GM12878 (cell line): ENCODE data around the gene DNMT3B. TPM values are rescaled to one million over a fixed set of nuclear protein-coding genes. Genes with fewer than 3 reads are reported as not detected.

ENCODE experiments used
- ASH2L ChIP-seq: fragments of 300-600, 200-600 bp; sonication (generic); IDR thresholded peaks from 2 replicates; pipeline ENCODE4 v1.6.1; 2017; ENCODE audit warnings: low read depth, mild to moderate bottlenecking, borderline replicate concordance
- ATF2 ChIP-seq: IDR thresholded peaks from 2 replicates; pipeline ENCODE4 v1.6.1; 2012; ENCODE audit warnings: low read length, inconsistent platforms
- BCL11A ChIP-seq: IDR thresholded peaks from 2 replicates; pipeline ENCODE4 v1.6.1; 2011; ENCODE audit warnings: low read depth, low read length
- CHD2 ChIP-seq: IDR thresholded peaks from 2 replicates; pipeline ENCODE4 v1.6.1; 2011; ENCODE audit warnings: low read depth, low read length, improper control_type of control experiment, borderline replicate concordance
- CUX1 ChIP-seq: IDR thresholded peaks from 2 replicates; pipeline ENCODE4 v1.6.1; 2012; ENCODE audit warnings: improper control_type of control experiment, low read depth, low read length; ENCODE audit not compliant: insufficient replicate concordance
- E2F4 ChIP-seq: IDR thresholded peaks from 2 replicates; pipeline ENCODE4 v1.6.1; 2012; ENCODE audit warnings: low read depth, low read length, improper control_type of control experiment
- EED ChIP-seq: sonication (generic); IDR thresholded peaks from 2 replicates; pipeline ENCODE4 v1.6.1; 2016; ENCODE audit warnings: antibody characterized with exemption, low read depth
- HCFC1 ChIP-seq: fragments of 150-350 bp; IDR thresholded peaks from 2 replicates; pipeline ENCODE4 v1.6.1; 2014; ENCODE audit warnings: low read length
- IKZF2 ChIP-seq, 2 experiments: fragments of 450-650 bp; IDR thresholded peaks; 2 replicates each; pipeline ENCODE4 v1.6.1; 2017; ENCODE audit warnings: mild to moderate bottlenecking in 2 of 2, moderate library complexity in 2 of 2
- IRF4 ChIP-seq: IDR thresholded peaks from 2 replicates; pipeline ENCODE4 v1.6.1; 2011; ENCODE audit warnings: low read depth, low read length
- IRF5 ChIP-seq: fragments of 450-650 bp; IDR thresholded peaks from 2 replicates; pipeline ENCODE4 v1.6.1; 2017; ENCODE audit warnings: borderline replicate concordance
- KDM1A ChIP-seq: fragments of 200-600 bp; sonication (generic); IDR thresholded peaks from 2 replicates; pipeline ENCODE4 v1.6.1; 2016; ENCODE audit warnings: borderline replicate concordance
- KLF5 ChIP-seq: fragments of 450-650 bp; IDR thresholded peaks from 2 replicates; pipeline ENCODE4 v1.6.1; 2014; ENCODE audit warnings: mild to moderate bottlenecking; ENCODE audit not compliant: partially characterized antibody
- MTA3 ChIP-seq: IDR thresholded peaks from 2 replicates; pipeline ENCODE4 v1.6.1; 2012; ENCODE audit warnings: low read length, inconsistent platforms, borderline replicate concordance
- PML ChIP-seq: IDR thresholded peaks from 2 replicates; pipeline ENCODE4 v1.6.1; 2012; ENCODE audit warnings: low read length, inconsistent platforms
- POU2F2 ChIP-seq: IDR thresholded peaks from 3 replicates; pipeline ENCODE4 v1.6.1; 2011; ENCODE audit warnings: low read depth, mild to moderate bottlenecking, low read length, borderline replicate concordance
- RELB ChIP-seq: fragments of 450-650 bp; IDR thresholded peaks from 2 replicates; pipeline ENCODE4 v1.6.1; 2017; ENCODE audit warnings: low read depth, mild to moderate bottlenecking, moderate library complexity
- STAT1 ChIP-seq: fragments of 450-650 bp; conservative IDR thresholded peaks from 2 replicates; pipeline ENCODE4 v1.6.1; 2014; ENCODE audit warnings: antibody characterized with exemption, mild to moderate bottlenecking
- STAT3 ChIP-seq: IDR thresholded peaks from 2 replicates; pipeline ENCODE4 v1.6.1; 2011; ENCODE audit warnings: low read depth, low read length, improper control_type of control experiment
- USF1 ChIP-seq: IDR thresholded peaks from 2 replicates; pipeline ENCODE4 v1.6.1; 2011; ENCODE audit warnings: borderline replicate concordance, low read depth, mild to moderate bottlenecking, moderate library complexity, mixed read lengths, low read length; ENCODE audit not compliant: insufficient read depth; ENCODE audit errors: extremely low read length
- polyA plus RNA-seq, 11 experiments: library from polyadenylated mRNA; depleted of rRNA in 4 of 11; unstranded in 6 of 11; stranded (reverse) in 5 of 11; fragments of >200 nt; fragmentation: Nextera tagmentation in 4 of 11; fragmentation: Illumina TruSeq in 1 of 11; extraction: Ambion mirVana in 4 of 11; extraction: Trizol in 1 of 11; gene quantifications; 1 replicate in 1 of 11; 2 replicates in 10 of 11; pipeline versions ENCODE4 v1.2.1 to v1.2.3, GENCODE V29; 2011 to 2016; ENCODE audit warnings: inconsistent platforms in 2 of 11, missing spikeins in 2 of 11, low read depth in 1 of 11
- total RNA-seq, 4 experiments: library from RNA; depleted of rRNA in 3 of 4; stranded (reverse); fragments of >200 nt in 3 of 4; fragmentation: Illumina TruSeq in 1 of 4; extraction: Trizol in 1 of 4; gene quantifications; 2 replicates each; pipeline versions ENCODE4 v1.2.1 to v1.2.3, GENCODE V29; 2013 to 2021

Gene DNMT3B
- total and polyA plus RNA-seq, 10 of the 15 experiments (the other 5 are each of a cell fraction or from before 2014, with no cell fraction given) = 0.23 to 1.9 (median 1.1) TPM

- TF ChIP-seq ATF2 (no peak), STAT1 (no peak), CHD2 (peak; percentile 48; the same call in 1 of the 2 replicates), IRF5 (no peak), EED (peak; percentile 83), PML (no peak), USF1 (no peak), E2F4 (no peak), MTA3 (no peak), STAT3 (no peak), KDM1A (no peak), RELB (peak; percentile 74; the same call in 1 of the 2 replicates), CUX1 (no peak), ASH2L (no peak), POU2F2 (no peak), HCFC1 (no peak), IKZF2 (IDR thresholded peaks at IDR 0.05) (peak; percentile 79), KLF5 (no peak), IRF4 (0 out of 2 replicates have a peak, but pooled peaks have one; percentile 15), BCL11A (0 out of 2 replicates have a peak, but pooled peaks have one; percentile 46)
These were observed 30.1 kb downstream of the DNMT3B start (continued) for GRCh38 chr20:32792316-32792715.
